ENCODE measurements around the gene RSPO4. TPM values are rescaled to one million over a fixed set of nuclear protein-coding genes. Genes with fewer than 3 reads are reported as not detected.
"Not testable (repeated sequence)": the region's sequence is repeated elsewhere in the genome, so short reads cannot be mapped to it uniquely, and the experiment has no call there.

The RSPO4 gene
- total RNA-seq, 3 donors from 2014 or later (not counting 1 experiment from before 2014, with no cell fraction given) = 0.09 to 0.70 (median 0.53) TPM

- Histone ChIP-seq H3K4me3 (ENCODE audit: low read length) (no peak overlapping the region), H3K9me3 (ENCODE audit: control insufficient read depth, insufficient read depth, low read length) (no peaks in the 10 kb centered on the region), H3K4me1 (ENCODE audit: control insufficient read depth, insufficient read depth, low read length) (peaks cover 4% of the 10 kb centered on the region), H3K27ac (ENCODE audit: low read length) (no peak overlapping the region), H3K27me3 (ENCODE audit: control insufficient read depth, insufficient read depth, low read length) (no peaks in the 10 kb centered on the region), H3K36me3 (ENCODE audit: control insufficient read depth, insufficient read depth, low read length) (no peaks in the 10 kb centered on the region)
- no peak overlapping the region for H3K27ac Mint-ChIP-seq
- DNase-seq (no peak), ATAC-seq (no peak)
- WGBS (ENCODE audit: insufficient coverage) = 73% methylated on average over 2 of the region's 3 CpGs
- intact Hi-C loops (cut with micrococcal nuclease) = no loop called here
- no peaks in the 10 kb centered on the region for H3K4me1 Mint-ChIP-seq
- H3K9me3 Mint-ChIP-seq = no peaks in the 10 kb centered on the region
- H3K4me3 Mint-ChIP-seq = no peak overlapping the region
- peaks cover 0 to 3% of the 10 kb centered on the region in 2 donors for H3K27me3 Mint-ChIP-seq (ENCODE audit: low read depth in 2 of 2)
- H3K36me3 Mint-ChIP-seq = no peaks in the 10 kb centered on the region
- TF ChIP-seq, protein P1, sequence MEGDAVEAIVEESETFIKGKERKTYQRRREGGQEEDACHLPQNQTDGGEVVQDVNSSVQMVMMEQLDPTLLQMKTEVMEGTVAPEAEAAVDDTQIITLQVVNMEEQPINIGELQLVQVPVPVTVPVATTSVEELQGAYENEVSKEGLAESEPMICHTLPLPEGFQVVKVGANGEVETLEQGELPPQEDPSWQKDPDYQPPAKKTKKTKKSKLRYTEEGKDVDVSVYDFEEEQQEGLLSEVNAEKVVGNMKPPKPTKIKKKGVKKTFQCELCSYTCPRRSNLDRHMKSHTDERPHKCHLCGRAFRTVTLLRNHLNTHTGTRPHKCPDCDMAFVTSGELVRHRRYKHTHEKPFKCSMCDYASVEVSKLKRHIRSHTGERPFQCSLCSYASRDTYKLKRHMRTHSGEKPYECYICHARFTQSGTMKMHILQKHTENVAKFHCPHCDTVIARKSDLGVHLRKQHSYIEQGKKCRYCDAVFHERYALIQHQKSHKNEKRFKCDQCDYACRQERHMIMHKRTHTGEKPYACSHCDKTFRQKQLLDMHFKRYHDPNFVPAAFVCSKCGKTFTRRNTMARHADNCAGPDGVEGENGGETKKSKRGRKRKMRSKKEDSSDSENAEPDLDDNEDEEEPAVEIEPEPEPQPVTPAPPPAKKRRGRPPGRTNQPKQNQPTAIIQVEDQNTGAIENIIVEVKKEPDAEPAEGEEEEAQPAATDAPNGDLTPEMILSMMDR (IDR thresholded peaks at IDR 0.05) = no peak
Observed at GRCh38 chr20:1035466-1035865, 33.4 kb upstream of the RSPO4 start.

DNA sequence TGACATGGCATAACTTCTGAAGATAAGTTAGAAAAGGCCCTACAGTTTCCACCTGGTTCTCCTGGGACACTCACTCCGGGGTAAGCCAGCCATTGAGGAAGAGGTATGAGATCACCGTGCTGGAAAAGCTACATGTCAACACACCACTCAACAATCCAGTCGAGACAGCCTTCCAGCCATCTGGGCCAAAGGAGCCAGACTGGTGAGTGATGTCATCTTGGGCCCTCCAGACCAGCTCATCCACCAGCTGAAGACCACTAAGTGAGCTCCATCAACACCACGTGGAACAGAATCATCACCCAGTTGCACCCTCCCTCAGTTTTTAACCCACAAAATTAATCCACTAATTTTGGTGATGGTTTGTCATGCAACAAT is 32.3 kb upstream of the RSPO4 start:
- Mint-ChIP-seq H3K4me3 (no peak overlapping the region), H3K27ac (no peak overlapping the region), H3K4me1 (no peaks in the 10 kb centered on the region), H3K36me3 (no peaks in the 10 kb centered on the region), H3K9me3 (no peaks in the 10 kb centered on the region), H3K27me3 (ENCODE audit: low read depth in 2 of 2) (peaks cover 0 to 3% of the 10 kb centered on the region in 2 donors)
- intact Hi-C loops (cut with micrococcal nuclease) = no loop called here
- no peaks in the 10 kb centered on the region for H3K9me3 ChIP-seq (ENCODE audit: control insufficient read depth, insufficient read depth, low read length)
- H3K4me1 ChIP-seq (ENCODE audit: control insufficient read depth, insufficient read depth, low read length) = peaks cover 4% of the 10 kb centered on the region
- H3K36me3 ChIP-seq (ENCODE audit: control insufficient read depth, insufficient read depth, low read length) = no peaks in the 10 kb centered on the region
- no peaks in the 10 kb centered on the region for H3K27me3 ChIP-seq (ENCODE audit: control insufficient read depth, insufficient read depth, low read length)
- H3K4me3 ChIP-seq (ENCODE audit: low read length) = no peak overlapping the region
- TF ChIP-seq, protein P1 (IDR thresholded peaks at IDR 0.05) = no peak
- no peak overlapping the region for H3K27ac ChIP-seq (ENCODE audit: low read length)
- ATAC-seq (no peak), DNase-seq (no peak)
- WGBS (ENCODE audit: insufficient coverage) = 85% methylated on average over 4 of the region's 4 CpGs

- Mint-ChIP-seq H3K4me3 (no peak overlapping the region), H3K9me3 (no peaks in the 10 kb centered on the region), H3K27ac (no peak overlapping the region), H3K4me1 (no peaks in the 10 kb centered on the region), H3K27me3 (ENCODE audit: low read depth in 2 of 2) (peaks cover 0 to 3% of the 10 kb centered on the region in 2 donors), H3K36me3 (no peaks in the 10 kb centered on the region)
- H3K27ac ChIP-seq (ENCODE audit: low read length) = no peak overlapping the region
- ATAC-seq (no peak), DNase-seq (no peak)
- intact Hi-C loops (cut with micrococcal nuclease) = no loop called here
- peaks cover 4% of the 10 kb centered on the region for H3K4me1 ChIP-seq (ENCODE audit: control insufficient read depth, insufficient read depth, low read length)
- TF ChIP-seq, protein P1 (IDR thresholded peaks at IDR 0.05) = no peak
- H3K27me3 ChIP-seq (ENCODE audit: control insufficient read depth, insufficient read depth, low read length) = no peaks in the 10 kb centered on the region
- no peak overlapping the region for H3K4me3 ChIP-seq (ENCODE audit: low read length)
- H3K9me3 ChIP-seq (ENCODE audit: control insufficient read depth, insufficient read depth, low read length) = no peaks in the 10 kb centered on the region
- 23% methylated on average over 6 of the region's 6 CpGs for WGBS (ENCODE audit: insufficient coverage)
- H3K36me3 ChIP-seq (ENCODE audit: control insufficient read depth, insufficient read depth, low read length) = no peaks in the 10 kb centered on the region
Observed at GRCh38 chr20:1033751-1034414, 31.8 kb upstream of the RSPO4 start.

DNA sequence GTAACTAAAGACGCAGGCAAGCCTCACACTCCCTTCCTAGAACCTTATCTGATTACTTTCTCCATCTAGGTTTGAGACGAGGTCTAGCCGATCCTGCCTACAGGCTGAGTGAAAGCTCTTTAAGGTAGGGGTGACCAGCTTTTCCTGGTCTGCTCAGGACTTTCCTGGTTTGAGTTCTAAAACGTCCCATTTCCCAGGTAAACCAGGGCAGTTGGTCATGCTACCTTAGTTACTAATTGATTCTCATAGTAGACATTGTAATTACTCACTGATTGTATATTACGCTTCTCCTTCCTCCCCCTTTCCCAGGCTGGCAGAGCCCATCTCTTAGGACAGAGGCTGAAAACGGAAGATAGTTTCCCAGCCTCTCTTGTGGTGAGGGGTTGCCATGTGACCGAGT is 27.9 kb upstream of the RSPO4 start:
- TF ChIP-seq, protein P1 (IDR thresholded peaks at IDR 0.05) = no peak
- Mint-ChIP-seq H3K4me3 (no peak overlapping the region), H3K27me3 (ENCODE audit: low read depth in 2 of 2) (no peaks in the 10 kb centered on the region), H3K36me3 (no peaks in the 10 kb centered on the region), H3K9me3 (no peaks in the 10 kb centered on the region), H3K27ac (no peak overlapping the region), H3K4me1 (no peaks in the 10 kb centered on the region)
- intact Hi-C loops (cut with micrococcal nuclease) = no loop called here
- 84% methylated on average over 4 of the region's 7 CpGs for WGBS (ENCODE audit: insufficient coverage)
- Histone ChIP-seq H3K27ac (ENCODE audit: low read length) (no peak overlapping the region), H3K4me3 (ENCODE audit: low read length) (no peak overlapping the region), H3K36me3 (ENCODE audit: control insufficient read depth, insufficient read depth, low read length) (no peaks in the 10 kb centered on the region), H3K4me1 (ENCODE audit: control insufficient read depth, insufficient read depth, low read length) (peaks cover 4% of the 10 kb centered on the region), H3K27me3 (ENCODE audit: control insufficient read depth, insufficient read depth, low read length) (no peaks in the 10 kb centered on the region), H3K9me3 (ENCODE audit: control insufficient read depth, insufficient read depth, low read length) (no peaks in the 10 kb centered on the region)
- ATAC-seq (no peak), DNase-seq (no peak)

GRCh38 chr20:1026214-1026613 is 24.1 kb upstream of the RSPO4 start:
- H3K27ac ChIP-seq (ENCODE audit: low read length); H3K9me3 Mint-ChIP-seq; H3K4me1 ChIP-seq (ENCODE audit: control insufficient read depth, insufficient read depth, low read length); H3K4me3 Mint-ChIP-seq; H3K36me3 ChIP-seq (ENCODE audit: control insufficient read depth, insufficient read depth, low read length); H3K36me3 Mint-ChIP-seq; H3K4me3 ChIP-seq (ENCODE audit: low read length); DNase-seq; H3K9me3 ChIP-seq (ENCODE audit: control insufficient read depth, insufficient read depth, low read length); H3K27ac Mint-ChIP-seq; H3K4me1 Mint-ChIP-seq; H3K27me3 ChIP-seq (ENCODE audit: control insufficient read depth, insufficient read depth, low read length); H3K27me3 Mint-ChIP-seq (ENCODE audit: low read depth in 2 of 2); intact Hi-C loops (cut with micrococcal nuclease); ATAC-seq: not testable (repeated sequence)
- WGBS (ENCODE audit: insufficient coverage) = 67% methylated on average over 2 of the region's 2 CpGs

Measured in natural killer cell (primary cell).